HG03175 (cell line): ENCODE data around the gene EDIL3.
"Not testable (repeated sequence)": the region's sequence is repeated elsewhere in the genome, so short reads cannot be mapped to it uniquely, and the experiment has no call there.

Source experiments
- ATAC-seq: cut with Tn5 transposase; IDR thresholded peaks from one replicate; pipeline ENCODE4 v1.9.1; 2021; ENCODE audit warnings: mild to moderate bottlenecking, moderate library complexity; ENCODE audit not compliant: unreplicated experiment

The EDIL3 gene

DNA sequence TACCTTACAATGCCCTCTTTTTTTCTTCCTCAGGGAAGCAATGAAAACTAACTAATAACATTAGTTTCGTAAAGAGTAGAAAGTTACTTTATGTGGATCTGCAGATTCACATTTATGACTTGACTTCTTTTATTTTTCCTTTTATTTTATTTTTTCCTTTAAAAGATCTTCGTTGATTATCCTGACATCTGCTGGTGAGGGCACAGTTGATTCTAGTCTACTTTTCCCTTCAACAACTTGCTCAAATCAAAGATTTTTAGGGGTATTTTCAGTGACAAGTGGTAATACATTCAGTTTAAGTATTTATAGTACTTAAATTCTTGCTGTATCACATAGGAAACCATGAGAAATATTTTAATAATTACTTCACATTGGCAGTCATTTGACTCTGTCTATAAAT, 4.9 kb downstream of the EDIL3 start:
- ATAC-seq = no peak

DNA sequence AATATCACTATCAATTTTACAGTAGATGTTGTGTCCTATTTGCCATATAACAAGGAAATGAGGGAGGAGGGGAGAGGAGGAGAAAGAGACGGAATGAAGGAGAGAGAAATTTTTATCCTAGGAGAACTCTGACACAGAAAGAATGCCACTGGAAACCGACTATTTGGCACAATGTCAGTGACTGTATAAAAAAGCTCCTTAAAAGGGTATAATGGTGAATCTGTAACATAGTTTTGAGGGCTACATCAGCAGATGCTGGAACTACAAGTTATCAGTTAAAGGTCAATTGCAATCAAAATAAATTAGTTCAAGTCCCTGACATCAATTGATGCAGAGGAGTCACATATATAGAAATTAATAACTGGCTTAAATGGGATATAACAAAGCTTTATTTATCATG, 5.7 kb downstream of the EDIL3 start:
- no peak for ATAC-seq

DNA sequence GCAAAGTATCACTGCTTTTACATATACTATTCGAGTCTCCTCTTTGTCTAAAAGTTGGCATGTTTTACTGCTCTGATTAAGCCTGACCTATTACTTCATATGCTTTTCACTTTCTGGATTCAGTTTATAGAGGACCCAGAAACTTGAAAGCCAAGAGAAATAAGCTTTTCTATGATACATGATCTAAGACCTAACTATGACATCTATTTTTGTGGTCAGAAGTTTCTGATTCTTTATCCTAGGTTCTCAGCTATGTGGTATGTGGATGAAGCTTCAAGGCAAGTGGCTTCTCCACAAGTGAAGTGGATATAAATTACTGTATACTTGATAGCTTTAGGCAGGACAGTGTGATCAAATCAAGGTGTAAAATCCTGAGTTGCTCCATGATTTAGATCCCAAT, 6.3 kb downstream of the EDIL3 start:
- no peak for ATAC-seq

DNA sequence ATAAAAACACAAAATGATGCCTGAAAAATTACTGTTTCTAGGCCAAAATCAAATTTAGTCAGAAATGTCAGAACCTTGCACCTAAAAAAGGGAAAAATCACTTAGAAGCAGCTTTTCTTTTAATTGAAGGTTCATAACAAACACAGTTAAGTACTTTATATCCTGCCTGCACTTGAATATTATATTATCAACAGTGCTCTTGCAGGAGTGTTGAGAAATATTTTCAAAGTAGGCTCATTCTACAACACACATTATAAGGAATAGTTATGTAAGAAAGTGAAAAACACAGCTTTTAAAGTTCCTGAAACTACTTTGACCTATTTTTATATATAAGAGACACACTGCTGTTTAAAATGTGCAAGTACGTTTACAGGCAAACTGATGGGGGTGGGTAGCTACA, 8.3 kb downstream of the EDIL3 start:
- ATAC-seq = no peak

DNA sequence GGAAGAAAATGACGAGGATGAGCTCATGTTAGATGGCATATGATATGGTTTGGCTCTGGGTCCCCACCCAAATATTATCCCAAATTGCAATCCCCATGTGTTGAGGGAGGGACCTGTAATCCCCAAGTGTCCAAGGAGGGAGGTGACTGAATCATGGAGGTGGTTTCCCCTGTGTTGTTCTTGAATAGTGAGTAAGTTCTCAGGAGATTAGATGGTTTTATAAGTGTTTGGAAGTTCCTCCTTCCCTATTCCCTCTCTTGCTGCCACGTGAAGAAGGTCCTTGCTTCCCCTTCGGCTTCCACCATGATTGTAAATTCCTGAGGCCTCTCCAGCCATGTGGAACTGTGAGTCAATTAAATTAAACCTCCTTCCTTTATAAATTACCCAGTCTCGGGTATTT, 10.1 kb downstream of the EDIL3 start:
- ATAC-seq = no peak

DNA sequence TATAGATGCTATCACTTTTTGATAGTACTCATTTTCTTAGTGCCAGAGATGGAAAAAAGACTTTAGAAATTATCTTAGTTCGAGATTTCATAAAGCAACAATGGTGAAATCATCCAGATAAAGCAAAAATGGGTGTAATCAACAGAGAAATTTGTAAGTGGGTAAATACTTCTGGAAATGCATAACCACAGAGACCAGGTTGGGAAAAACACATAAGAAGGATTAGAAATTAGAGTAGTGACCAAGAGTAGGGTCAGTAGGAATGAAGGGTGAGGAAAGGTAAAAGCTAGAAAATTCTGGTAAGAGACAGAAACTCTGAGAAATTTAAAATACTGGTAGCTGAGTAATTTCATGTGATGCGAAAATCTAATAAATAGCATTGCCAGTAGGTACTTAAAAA, 11.2 kb downstream of the EDIL3 start:
- no peak for ATAC-seq

DNA sequence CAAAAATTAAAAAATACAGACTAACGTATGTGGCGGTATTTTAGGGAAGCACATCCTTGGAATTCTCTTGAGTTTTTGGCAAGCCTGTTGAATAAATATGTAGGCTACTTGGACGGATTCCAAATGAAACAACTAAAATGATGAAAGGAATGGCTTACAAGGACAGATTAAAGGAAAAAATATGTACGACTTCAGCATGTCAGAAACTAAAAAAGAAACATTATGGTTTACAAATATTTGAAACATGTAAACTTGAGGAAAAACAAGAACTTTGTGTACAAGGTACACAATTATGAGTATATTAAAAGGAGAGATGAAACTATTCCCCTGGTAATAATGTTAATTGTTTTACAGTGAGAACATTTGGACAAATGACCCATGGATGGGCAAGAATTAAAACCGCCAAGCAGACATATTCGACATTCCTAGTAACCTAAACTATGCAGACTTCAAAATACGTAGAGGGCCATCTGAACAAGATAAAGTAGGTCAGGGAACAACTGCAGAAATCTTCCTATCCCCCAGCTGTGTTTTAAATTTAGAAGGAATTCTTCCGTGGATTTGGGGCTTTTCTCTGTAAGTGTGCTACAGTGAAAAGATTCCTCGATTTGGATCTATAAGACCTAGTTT, 12.5 kb downstream of the EDIL3 start:
- ATAC-seq = no peak

DNA sequence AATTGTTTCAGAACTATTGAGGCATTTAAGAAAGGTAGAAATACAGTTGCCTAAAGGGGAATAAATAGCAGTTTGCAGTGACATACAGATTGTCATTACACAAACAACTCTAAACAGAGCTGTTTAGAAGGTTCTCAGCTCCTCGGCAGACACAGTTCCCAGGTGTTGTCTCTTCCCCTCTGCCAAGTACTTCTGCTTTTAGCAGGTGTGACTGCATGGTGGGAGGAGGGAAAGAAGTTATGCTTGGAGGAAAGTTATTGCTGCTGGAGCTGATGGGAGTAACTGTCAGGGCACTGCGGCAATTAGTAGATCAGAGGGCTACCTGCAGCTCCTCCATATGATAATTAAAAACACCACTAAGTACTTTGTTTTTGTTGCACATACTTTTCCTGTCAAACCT, 14.5 kb downstream of the EDIL3 start:
- ATAC-seq = no peak

DNA sequence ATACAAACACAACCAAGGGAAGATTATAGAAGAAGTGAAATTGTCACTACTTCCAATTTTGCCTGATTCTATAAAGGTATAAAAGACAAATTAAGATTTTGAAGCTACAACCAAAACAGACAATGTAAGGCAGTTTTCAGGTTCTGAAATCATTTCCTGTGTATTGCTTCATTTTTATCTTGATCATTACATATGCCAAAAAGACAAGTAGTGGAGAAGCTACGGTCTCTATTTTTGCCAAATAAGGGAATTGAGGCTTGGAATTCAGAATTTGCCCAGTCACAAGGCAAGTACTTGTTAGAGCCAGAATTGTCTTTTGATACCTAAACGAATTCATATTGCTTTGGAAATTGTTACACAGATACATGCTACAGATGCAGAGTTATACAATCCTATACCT, 20.6 kb downstream of the EDIL3 start:
- ATAC-seq = no peak

DNA sequence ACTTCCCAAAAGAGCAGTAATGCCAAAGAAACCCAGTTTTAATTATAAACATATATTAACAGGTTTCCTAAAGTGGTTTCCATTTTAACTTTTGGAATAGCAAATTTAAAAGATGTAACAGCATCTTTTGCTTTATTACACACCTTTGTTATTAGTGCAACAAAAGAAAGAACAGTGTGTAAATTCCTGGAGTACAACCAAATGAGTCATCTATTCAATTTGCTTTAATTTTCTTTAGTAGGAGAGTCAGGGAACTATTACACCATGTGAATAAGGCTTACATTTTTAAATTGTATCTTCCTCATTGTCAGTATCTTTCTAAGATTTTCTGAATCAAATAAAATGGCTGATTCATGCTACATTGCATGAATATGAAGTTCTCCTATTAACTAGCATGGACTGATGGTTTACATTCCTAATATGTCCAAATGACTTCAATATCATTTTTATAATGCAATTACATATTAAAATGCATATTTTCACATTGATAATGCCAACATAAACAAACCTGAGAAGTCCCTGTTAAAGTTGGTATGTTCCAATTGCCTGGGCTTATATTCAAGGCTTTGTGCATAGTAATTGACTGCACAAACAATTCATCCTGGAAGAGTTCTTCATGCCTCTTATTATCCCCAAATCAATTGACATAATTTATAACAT, 22.5 kb downstream of the EDIL3 start:
- no peak for ATAC-seq

DNA sequence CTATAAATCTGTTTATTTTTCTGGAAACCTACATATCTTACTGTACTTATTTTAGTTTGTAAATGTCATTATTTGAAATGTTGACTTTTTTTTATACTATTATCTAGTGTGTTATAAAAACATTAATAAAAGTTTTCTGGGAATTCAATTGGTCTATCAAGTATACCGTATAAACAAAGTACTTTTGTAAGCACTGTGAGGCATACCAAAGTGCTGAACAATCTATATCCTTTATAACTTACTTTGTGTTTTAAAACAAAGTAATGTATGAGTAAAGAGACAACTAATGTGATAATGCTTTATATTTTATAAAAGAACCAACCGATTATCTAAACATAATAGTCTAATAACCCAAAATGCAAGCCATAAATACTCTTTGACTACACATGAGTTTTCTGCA, 23.1 kb downstream of the EDIL3 start:
- no peak for ATAC-seq

DNA sequence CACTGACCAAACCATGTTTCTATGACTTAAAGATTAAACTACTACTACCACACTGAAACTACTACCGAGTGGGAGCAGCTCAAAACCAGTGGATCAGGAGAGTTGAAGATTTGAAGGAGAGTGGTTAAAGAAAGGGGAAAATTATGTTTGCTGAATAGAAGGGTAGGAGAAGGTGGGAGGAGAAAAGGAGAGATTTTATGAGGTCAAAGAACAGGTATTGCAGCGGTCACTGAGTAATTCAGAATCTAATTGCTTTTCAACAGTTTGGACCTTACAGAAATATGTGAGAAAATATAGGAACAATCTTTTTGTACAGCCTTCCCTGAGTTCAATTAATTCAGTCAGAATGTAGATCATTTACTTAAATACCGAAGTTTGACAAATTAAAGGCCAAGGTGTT, 24.6 kb downstream of the EDIL3 start:
- ATAC-seq = no peak

DNA sequence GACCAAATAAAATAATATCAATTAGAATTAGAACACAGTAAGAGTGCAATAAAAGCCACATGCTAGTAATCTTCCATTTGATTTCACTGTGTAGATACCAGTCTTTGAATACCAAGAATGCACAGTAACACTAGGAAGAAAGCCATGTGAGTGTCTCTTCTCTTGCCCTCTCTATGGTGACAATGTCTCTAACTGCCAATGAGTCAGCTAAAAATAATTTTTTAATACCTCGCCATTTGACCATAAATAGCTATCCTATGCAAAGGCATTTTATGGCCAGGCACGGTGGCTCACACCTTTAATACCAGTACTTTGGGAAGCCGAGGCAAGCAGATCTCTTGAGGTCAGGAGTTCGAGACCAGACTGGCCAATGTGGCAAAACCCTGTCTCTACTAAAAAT, 30.6 kb downstream of the EDIL3 start:
- no peak for ATAC-seq

DNA sequence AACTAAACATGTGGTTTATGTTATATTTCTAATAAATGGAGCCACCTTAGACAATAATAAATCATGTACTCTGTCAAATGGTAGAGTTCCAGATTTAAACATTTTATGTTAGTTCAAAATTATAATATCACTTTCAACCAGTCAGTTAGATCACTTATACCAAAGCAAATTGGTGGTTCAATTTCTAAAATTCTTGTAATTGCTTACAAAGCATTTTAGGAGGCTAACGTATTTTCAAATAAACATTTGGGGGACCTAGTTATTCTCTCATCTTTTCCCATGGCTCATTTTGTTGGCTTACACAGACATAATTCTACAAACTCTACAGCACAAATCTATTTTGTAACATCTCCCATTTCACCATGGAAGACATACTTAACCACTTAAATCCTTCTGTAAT, 39.9 kb downstream of the EDIL3 start:
- no peak for ATAC-seq

DNA sequence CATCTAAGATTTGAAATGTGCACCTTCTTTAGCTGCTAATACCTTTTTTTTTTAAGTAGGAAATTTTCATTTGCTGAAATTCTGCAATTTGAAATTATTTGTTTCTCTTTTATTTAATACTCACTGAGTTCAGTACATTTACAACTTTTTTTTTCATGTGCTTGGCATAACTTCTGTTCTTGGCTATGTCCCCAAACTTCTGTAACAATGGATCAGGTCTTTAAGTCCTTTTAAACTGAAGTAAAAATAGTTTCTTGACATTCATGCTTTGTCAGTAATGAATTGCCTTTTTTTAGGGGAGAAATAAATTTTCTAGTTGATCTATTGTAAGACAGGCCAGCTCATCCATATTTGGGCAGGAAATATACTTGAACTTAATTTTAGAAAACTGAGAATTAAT, 41.5 kb downstream of the EDIL3 start:
- ATAC-seq = no peak

DNA sequence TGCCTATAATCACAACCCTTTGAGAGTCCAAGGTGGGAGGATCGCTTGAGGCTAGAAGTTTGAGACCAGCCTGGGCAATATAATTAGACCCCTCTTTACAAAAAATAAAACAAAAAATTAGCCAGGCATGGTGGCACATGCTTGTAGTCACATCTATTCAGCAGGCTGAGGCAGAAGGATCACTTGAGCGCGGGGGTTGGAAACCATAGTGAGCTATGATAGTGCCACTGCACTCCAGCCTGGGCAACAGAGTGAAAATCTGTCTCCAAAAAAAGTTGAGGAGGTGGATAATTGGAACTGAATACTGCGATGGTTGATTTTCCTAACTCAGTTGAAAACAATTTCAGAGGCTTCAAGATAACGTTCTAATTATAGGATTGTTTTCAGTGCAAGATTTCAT, 52.6 kb downstream of the EDIL3 start:
- ATAC-seq = no peak

DNA sequence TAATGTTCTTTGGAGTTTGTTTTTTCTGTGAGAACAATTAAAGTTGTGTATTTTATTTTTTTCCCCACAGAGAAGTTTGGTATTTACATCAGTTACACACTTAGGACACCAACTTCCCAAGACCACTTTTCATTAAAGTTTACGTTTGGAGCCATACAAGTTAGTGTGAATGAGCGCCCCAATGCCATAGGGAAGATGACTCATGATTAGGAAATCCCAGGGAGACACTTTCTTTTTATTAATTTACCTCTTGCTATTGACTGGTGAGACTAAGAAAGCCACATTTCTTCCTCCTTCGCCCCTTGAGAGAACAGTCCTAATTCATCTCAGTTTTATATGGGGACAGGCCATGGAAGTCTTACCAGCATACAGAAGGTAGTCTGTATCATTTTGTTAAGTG, 57.1 kb downstream of the EDIL3 start:
- no peak for ATAC-seq

DNA sequence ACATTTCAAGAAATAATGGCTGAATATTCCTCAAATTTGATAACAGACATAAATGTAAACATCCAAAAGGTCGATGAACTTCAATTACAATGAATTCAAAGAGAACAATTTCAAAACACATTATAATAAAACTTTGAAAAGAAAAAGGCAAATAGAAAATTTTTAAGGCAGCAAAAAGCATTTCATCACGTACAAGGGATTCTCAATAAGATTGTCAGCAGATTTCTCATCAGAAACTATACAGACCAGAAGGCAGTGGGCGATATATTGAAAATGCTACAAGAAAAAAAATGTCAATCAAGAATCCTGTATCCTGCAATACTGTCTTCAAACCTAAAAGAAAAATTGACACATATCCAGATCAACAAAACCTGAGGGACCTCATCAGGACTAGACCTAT, 62.0 kb downstream of the EDIL3 start:
- no peak for ATAC-seq

DNA sequence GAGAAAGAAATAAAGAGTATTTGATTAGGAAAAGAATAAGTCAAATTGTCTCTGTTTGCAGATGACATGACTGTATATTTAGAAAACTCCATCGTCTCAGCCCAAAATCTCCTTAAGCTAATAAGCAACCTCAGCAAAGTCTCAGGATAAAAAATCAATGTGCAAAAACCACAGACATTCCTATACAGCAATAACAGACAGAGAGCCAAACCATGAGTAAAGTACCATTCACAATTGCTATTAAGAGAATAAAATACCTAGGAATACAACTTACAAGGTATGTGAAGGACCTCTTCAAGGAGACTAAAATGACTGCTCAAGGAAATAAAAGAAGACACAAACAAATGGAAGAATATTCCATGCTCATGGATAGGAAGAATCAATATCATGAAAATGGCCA, 66.9 kb downstream of the EDIL3 start:
- ATAC-seq = not testable (repeated sequence)

DNA sequence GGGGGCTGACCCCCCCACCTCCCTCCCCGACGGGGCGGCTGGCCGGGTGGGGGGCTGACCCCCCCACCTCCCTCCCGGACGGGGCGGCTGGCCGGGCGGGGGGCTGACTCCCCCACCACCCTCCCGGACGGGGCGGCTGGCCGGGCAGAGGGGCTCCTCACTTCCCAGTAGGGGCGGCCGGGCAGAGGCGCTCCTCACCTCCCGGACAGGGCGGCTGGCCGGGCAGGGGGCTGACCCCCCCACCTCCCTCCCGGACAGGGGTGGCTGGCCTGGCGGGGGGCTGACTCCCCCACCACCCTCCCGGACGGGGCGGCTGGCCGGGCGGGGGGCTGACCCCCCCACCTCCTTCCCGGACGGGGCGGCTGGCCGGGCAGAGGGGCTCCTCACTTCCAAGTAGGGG, 72.4 kb downstream of the EDIL3 start:
- not testable (repeated sequence) for ATAC-seq

DNA sequence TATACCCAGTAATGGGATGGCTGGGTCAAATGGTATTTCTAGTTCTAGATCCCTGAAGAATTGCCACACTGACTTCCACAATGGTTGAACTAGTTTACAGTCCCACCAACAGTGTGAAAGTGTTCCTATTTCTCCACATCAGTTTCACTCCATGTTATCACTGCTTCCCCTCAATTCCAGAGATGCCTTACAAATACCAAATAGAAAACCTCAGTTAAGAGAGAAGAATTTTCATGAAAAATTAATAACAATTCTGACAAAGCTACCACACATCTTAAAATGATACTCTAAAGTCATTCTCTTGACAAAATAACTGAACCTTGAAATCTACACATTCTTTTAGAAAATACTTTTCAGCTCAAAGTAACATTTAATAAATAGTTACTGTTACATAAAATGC, 74.8 kb downstream of the EDIL3 start:
- not testable (repeated sequence) for ATAC-seq

DNA sequence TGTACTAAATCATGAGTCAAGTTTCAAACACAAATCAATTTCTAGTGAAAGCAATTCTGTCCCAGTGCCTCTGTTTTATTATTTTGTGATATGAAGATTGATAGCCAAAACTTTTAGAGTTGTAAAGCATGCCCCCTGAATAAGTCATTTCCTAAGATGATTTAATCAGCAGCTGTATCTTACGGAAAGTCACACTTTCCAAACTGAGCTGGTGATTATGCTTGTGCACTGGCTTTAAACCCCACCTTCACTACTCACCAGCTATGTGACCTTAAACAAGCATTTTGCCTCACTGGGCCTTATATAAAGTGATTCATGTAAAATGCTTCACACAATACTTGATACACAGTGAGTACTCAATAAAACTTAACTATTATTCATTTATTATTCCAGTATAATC, 78.1 kb downstream of the EDIL3 start:
- ATAC-seq = no peak

DNA sequence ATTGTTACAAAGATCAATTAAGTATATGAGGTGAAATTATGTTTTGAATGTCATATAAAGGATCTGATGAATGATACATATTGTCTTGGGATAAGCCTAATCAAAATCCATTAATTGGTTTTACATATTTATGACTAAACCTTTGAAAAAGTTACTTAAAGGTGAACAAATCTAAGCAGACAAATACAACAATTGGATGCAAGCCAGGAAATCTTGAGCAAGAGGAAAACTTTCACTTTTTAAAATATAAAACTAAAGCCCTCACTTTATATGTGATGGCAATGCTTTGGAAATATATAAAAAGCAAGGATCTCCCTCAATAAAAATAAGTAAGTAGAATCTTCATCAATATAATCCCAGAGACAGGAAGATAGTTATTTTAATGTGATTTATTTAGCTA, 80.1 kb downstream of the EDIL3 start:
- ATAC-seq = no peak
